LoVo (cell line): ENCODE results near the gene SUPT3H.
"Not testable (repeated sequence)": the region's sequence is repeated elsewhere in the genome, so short reads cannot be mapped to it uniquely, and the experiment has no call there.

Experiments
- DNase-seq: peaks from one replicate; pipeline ENCODE4 v3.0.0-alpha.2; 2016; ENCODE audit warnings: low spot score

Gene SUPT3H

GRCh38 chr6:45174045-45174444 is 203.7 kb downstream of the SUPT3H start:
- no peak for DNase-seq

- peak; percentile 4 for DNase-seq
Observed at GRCh38 chr6:45171380-45171779, 206.4 kb downstream of the SUPT3H start.

GRCh38 chr6:45170309-45170708 is 207.4 kb downstream of the SUPT3H start:
- DNase-seq = no peak

GRCh38 chr6:45169815-45170214 is 207.9 kb downstream of the SUPT3H start:
- no peak for DNase-seq

- no peak for DNase-seq
Observed at GRCh38 chr6:45163952-45164766, 213.6 kb downstream of the SUPT3H start.

GRCh38 chr6:45160305-45160704 is 217.4 kb downstream of the SUPT3H start:
- DNase-seq = no peak

- DNase-seq = no peak
Observed at GRCh38 chr6:45156075-45156474, 221.7 kb downstream of the SUPT3H start.

GRCh38 chr6:45155341-45155894 is 222.3 kb downstream of the SUPT3H start:
- no peak for DNase-seq

- DNase-seq = no peak
Observed at GRCh38 chr6:45154679-45155078, 223.1 kb downstream of the SUPT3H start.

GRCh38 chr6:45148711-45149341 is 228.9 kb downstream of the SUPT3H start:
- no peak for DNase-seq

- DNase-seq = no peak
Observed at GRCh38 chr6:45148278-45148677, 229.5 kb downstream of the SUPT3H start.

- not testable (repeated sequence) for DNase-seq
Observed at GRCh38 chr6:45145658-45146057, 232.1 kb downstream of the SUPT3H start.

GRCh38 chr6:45138765-45139164 is 239.0 kb downstream of the SUPT3H start:
- DNase-seq = no peak

- DNase-seq = no peak
Observed at GRCh38 chr6:45136495-45136894, 241.2 kb downstream of the SUPT3H start.

GRCh38 chr6:45132658-45133294 is 245.0 kb downstream of the SUPT3H start:
- DNase-seq = no peak

- peak; percentile 21 for DNase-seq
Observed at GRCh38 chr6:45132059-45132458, 245.7 kb downstream of the SUPT3H start.

- DNase-seq = no peak
Observed at GRCh38 chr6:45129051-45129450, 248.7 kb downstream of the SUPT3H start.

GRCh38 chr6:45127185-45127584 is 250.5 kb downstream of the SUPT3H start:
- no peak for DNase-seq

- no peak for DNase-seq
Observed at GRCh38 chr6:45126033-45126432, 251.7 kb downstream of the SUPT3H start.

GRCh38 chr6:45123023-45123422 is 254.7 kb downstream of the SUPT3H start:
- no peak for DNase-seq

GRCh38 chr6:45118754-45119153 is 259.0 kb downstream of the SUPT3H start:
- DNase-seq = no peak

GRCh38 chr6:45116714-45117410 is 260.9 kb downstream of the SUPT3H start:
- peak; percentile 11 for DNase-seq
